Measurements from ENCODE around the gene ETV4.

- no peak for TF ChIP-seq POLR2A (IDR thresholded peaks at IDR 0.05; ENCODE audit: low read length)
- no peak for TF ChIP-seq GATA1 (IDR thresholded peaks at IDR 0.05; ENCODE audit: low read depth, low read length)
These were observed 41.5 kb upstream of the ETV4 start for GRCh38 chr17:43587647-43588046.
